Activated CD4-positive, alpha-beta T cell treated with anti-CD3 and anti-CD28 coated beads for 48 hours (primary cell): ENCODE measurements around the gene ANGPTL5.
"Not testable (repeated sequence)": the region's sequence is repeated elsewhere in the genome, so short reads cannot be mapped to it uniquely, and the experiment has no call there.

Experiments used
- DNase-seq: peaks from one replicate; pipeline ENCODE4 v3.0.0-alpha.2; 2020

Gene ANGPTL5

DNA sequence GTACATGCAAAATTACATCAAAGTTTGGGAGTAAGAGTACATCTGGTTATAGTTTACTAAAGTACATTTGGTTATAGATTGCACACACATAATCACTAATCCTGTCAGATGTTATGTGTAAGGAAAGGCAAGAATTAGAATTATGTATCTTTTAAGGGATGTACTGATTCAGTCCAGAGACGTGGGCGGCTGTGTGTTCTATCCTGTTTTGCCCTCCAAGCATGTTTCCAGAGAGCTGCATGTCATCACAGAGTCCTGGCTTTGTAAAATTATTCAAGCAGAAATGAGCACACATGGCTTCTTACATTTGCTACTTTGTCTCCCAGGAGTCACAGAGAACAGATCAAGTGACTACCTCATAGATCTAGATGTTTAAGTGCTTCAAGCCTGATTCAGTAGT, 34.7 kb downstream of the ANGPTL5 start:
- DNase-seq: no peak

DNA sequence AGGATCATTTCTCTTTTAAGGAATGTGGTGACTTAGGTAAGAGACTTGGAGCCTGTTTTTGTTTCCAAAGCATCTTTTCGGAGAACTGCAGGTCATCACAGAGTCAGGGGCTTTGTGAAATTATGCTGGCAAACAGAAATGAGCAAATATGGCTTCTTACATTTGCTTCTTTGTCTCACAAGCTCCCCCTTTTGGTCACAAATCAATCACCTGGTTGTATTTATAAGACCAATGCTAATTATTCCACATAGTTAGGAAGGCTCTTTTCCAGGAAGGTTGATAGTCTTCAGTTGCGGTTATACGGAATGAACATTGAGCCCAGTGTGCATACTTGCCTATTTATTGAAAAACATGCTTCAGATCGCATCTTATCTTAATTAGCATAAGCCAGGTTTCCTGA, 36.1 kb downstream of the ANGPTL5 start:
- DNase-seq: no peak

DNA sequence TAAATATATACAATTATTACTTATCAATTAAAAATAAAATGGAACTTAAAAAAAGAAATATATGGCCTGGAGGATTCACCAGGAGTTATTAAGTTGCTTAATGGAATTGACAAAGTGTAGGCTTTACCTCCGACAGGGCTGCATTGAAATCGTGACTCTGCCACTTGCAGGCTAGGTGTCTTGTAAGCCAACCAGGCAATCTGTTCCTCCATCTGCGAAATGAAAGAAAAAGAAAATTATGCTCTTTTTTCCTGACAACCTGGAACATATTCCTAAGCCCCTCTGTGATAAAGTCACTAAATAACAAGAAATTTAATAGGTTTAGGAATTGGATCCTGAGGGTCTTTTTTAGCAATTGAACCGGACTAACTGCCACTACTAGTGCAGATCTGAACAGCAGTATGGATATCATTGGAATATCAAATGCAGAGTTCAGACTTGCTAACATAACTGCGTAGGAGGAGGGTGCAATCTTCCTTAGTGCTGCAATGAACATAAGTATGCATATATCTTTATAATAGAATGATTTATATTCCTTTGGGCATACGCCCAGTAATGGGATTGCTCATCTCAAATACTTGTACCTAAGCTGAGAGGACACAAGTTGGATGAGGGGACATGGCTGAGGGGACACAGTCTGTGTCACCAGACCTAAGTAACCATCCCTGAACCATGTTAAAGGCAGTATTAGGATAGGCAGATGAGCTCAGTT, 44.0 kb downstream of the ANGPTL5 start:
- no peak for DNase-seq

DNA sequence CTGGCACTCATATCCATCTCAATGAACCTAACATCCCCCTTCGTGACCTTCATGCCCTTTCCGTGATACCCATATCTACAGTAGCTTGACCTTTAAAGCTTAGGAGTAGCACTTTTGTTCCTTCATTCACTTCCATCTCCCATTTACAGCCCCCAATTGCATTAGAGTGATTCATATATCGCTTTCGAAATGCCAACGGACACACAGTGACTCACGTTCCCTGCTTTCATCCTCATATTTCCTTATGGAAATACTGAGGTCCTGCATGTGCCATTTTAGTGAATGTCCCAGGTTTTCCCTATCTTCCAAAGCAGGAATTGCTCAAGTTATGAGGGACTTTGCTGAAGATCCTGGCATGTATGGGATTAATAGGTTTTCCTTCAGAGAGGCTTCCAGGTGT, 45.8 kb downstream of the ANGPTL5 start:
- DNase-seq: no peak

DNA sequence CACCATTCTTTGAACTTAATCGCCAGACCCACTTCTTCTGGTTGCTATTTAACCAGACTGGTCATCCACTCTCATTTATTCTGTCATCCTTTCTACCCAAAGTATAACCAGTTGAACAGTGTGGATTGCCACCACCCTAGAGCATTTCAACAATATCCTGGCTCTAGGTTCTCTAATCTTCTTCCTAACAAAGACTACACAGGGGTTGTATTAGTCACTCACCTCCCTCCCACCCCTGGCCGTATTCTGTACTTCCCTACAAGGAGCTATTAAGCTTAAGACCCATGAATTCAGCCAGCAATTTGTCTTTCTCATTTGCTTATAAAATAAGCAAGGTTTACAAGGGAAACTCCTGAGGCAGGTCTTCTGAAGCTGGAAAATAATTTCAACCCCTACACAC, 48.4 kb downstream of the ANGPTL5 start:
- DNase-seq: no peak

DNA sequence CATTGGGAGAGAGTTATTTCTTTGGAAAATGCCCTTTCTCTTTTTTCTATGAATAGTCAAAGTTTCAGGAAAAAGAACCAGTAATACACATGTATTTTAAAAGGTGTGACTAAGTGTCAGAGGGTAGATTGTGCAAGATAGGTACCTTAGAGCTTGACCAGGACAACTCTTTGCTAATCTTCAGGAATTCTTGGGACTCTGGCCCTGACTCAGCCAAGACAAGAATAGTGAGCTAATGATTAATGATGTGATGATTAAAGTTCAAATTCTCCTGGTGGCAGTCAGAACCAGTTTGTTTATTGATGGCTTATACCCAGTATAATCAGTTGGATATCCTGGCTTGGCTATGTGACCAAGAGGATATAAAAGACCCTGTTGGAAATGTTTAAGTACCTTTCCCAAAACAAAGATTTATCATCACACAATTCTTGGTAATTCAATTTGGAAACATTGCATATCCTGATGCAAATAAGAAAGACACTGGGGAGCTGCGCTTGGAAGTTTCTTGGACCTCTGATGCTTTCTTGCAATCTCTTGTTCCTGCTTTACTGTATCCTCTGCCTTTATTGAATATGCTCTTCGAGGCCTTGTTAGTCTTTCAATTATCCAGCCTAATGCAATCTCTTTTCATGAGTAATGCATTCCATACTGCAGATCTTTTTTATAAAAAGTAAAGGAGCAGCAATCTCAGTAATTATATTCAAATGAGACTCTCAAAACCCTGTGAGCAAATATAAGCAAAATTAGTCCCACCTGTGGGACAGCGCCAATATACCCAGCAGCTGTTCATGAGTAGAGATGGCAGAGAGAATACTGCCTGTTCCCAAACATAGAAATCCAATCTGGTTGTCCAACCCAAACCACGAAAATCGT, 49.5 kb downstream of the ANGPTL5 start:
- no peak for DNase-seq

DNA sequence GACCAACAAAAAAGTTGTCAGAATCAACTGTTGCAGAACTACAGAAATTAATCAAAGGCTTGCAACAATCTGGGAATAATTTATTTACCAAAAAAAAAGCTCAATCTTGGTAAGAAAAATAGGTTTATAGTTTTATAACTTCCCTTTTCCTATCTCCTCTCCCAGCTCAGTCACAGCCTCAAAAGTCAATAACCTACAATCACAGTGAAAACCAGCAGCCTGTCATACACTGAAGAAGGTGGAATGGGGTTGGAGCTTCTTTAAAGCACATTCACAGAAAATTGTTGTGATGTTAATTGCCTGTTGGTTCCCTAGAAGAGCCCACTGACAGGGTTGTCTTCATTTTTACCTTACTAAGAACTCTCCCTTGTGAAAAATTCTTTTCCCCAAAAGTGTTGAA, 52.2 kb downstream of the ANGPTL5 start:
- no peak for DNase-seq

DNA sequence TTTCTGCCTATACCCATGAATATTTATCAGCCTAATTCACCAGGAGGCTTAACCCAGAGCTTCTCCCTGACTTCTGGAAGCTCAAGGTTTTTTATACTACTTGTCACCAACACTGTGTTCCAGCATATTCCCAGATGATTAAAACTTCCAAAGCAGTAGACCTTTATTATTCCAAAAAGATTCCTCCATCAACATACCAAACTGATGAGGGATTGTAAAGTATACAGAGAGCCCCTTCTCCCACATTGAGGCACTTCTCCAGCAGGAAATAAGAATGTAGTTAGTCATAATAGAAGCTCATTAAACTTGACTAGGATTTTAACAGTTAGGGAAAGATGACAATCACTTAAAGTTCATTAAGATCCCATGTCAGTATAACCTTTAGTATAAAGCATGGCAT, 53.0 kb downstream of the ANGPTL5 start:
- DNase-seq: no peak

DNA sequence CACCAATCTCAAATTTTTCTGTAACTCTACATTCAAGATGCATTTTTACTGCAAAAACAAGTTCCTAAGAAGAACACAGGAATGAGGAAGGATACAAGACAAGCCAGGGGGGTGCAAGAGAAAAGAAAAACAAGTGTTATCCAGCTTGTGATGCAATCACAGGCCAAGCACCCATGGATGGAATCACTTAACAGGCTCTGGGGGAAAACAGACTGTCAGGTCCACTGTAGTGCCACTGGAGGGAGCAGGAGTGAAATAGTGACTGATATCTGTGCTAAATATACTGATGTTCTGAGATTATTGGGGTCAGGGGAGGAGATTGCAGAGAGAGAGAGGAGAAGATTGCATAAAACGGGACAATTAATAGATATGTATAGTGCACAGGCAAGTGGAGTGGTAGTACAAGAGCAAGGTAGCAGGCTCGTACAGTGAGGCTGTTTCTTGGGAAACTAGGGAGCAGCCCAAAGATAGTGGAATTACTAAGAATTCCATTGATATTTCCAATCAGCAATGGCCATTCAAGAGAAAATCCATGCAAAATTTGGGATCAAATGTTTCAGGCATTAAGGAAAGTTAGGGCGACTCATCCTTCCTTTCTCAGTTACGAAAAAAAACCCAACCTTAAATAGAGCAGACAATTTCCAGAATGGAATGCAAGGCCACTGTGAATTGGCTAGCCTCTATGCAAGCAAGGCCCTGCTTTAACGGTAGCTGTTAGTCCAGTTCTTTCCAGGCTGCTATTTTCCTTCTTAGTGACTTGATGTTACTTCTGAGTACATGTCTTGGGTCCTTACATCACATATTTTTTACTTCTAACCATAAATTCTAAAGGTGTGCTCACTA, 53.7 kb downstream of the ANGPTL5 start:
- DNase-seq: no peak

DNA sequence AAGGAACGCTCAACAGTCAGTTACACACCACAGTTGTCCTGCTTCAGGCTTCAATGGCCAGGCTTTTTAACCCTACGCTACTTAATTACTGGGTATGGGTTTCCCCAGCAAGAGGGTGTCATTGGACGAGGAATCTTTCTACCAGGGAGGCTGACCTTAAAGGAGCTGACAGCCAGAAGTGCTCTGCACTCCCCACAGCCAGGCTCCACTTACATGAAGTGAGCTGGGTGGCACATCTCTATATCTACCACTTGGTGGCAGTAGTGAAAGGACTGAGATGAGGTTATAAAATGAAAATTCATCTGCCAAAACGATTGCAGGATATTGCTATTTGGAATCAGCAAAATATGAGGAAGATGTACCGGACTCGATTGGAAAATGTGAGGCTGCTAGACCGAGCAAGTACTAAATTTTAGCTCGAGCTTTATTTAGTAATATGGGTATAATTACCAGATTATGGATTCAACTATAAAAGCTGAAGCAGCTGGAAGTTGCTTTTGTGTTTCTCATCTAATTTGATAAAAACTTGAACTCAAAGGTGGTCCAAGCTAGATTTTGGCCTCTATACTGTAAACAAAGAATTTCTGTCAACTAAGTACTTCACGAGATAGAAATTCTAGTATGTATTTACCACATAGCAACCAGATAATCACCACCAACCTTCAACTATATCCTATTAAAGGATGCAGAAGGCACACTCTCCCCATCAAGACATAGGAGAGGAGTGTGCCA, 55.5 kb downstream of the ANGPTL5 start:
- DNase-seq: peak; percentile 24

DNA sequence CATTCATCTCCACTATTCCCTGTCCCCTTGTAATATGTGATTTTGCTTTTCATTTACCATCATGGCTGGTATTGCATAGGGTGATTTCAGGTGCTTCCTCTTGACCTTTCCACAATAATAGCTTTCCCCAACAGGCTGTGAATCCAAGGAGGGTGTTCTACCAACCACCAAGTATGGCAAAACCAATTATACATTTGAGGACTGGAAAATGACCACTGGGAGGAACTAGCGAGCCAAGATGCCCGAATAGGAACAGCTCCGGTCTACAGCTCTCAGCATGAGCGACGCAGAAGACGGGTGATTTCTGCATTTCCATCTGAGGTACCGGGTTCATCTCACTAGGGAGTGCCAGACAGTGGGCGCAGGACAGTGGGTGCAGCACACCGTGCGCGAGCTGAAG, 64.1 kb downstream of the ANGPTL5 start:
- not testable (repeated sequence) for DNase-seq

DNA sequence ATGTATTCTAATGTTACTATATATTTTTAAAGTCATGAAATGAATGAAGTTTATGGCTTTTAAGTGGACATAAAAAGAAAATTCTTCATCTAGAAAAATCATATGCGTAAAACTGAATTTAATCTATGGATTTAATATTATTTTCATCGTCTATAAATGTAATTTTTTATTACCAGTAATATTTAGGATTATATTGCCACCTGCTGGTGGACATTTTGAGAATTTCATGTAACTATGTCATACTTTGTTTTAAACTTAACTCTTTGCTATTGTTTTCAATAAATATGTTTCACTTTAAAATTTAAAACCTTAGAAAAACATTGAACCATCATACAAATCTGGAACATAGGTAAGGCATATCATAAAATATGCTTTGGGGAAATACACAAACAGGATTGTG, 68.1 kb downstream of the ANGPTL5 start:
- DNase-seq: no peak

DNA sequence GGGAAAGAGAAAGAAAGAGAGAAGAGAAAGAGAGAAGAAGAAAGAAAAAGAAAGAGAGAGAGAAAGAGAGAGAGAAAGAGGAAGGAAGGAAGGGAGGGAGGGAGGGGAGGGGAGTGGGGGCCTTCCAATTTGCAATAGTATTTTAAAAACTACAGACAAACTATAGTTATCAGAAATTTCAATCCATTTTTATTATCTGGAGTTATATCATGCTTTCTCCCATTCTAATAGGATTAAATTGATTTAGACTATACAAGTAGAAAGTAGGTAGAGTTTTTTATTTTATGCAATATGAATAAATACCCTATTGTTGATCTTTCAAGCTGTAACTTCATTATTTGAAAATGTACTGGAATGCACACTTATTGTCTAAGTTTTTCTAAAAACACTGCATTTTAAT, 71.7 kb downstream of the ANGPTL5 start:
- no peak for DNase-seq

DNA sequence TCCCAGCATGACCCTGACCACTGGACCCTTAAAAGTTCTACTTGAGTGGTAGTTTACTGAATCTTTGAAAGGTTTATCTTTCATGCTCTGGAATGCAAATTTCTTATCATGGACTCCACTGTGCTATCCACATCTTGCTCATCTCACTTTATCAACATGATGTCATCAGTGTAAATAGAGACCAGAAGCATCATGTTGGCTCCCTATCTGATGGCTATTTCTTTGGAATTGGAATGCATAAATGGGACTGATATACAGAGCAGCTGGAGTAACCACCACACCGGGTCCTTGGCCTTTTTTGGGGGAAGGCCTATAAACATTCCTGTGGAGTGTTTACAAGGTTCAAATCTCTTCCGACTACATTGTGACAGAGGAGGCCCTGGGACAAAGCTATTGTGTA, 75.6 kb downstream of the ANGPTL5 start:
- no peak for DNase-seq
